ENCODE data around the gene CYP2W1. TPM values are rescaled to one million over a fixed set of nuclear protein-coding genes. Genes with fewer than 3 reads are reported as not detected.
A peak's percentile ranks its signal among the peaks of the same experiment; 100 is the strongest.

CYP2W1 gene
- total RNA-seq, 1 donor from 2014 or later = not detected

GRCh38 chr7:972110-972509 is 10.9 kb upstream of the CYP2W1 start:
- no peak for TF ChIP-seq CTCF (conservative IDR thresholded peaks at IDR 0.05; ENCODE audit: low read depth, low read length)
- no peak overlapping the region for H3K4me3 ChIP-seq (ENCODE audit: low read depth, low read length)
- DNase-seq (ENCODE audit: low read depth) = no peak

- H3K4me3 ChIP-seq (ENCODE audit: low read depth, low read length) = no peak overlapping the region
- no peak for DNase-seq (ENCODE audit: low read depth)
- TF ChIP-seq CTCF (conservative IDR thresholded peaks at IDR 0.05; ENCODE audit: low read depth, low read length) = no peak
These were observed 10.2 kb upstream of the CYP2W1 start for GRCh38 chr7:972676-973309.

- H3K4me3 ChIP-seq (ENCODE audit: low read depth, low read length) = no peak overlapping the region
- no peak for TF ChIP-seq CTCF (conservative IDR thresholded peaks at IDR 0.05; ENCODE audit: low read depth, low read length)
- DNase-seq (ENCODE audit: low read depth) = no peak
These were observed 9.7 kb upstream of the CYP2W1 start for GRCh38 chr7:973312-973711.

GRCh38 chr7:974172-974571 is 8.8 kb upstream of the CYP2W1 start:
- DNase-seq (ENCODE audit: low read depth) = no peak
- TF ChIP-seq CTCF (conservative IDR thresholded peaks at IDR 0.05; ENCODE audit: low read depth, low read length) = no peak
- peak overlapping the region; percentile 99 for H3K4me3 ChIP-seq (ENCODE audit: low read depth, low read length)

GRCh38 chr7:974820-975681 is 7.9 kb upstream of the CYP2W1 start, which contains the start of gene COX19:
COX19 (minus strand) TSS chr7:975549; CDS start chr7:975509, 40 bp downstream.
- no peak for DNase-seq (ENCODE audit: low read depth)
- peak within 1 kb of the TSS; percentile 99 for H3K4me3 ChIP-seq (ENCODE audit: low read depth, low read length)
- no peak for TF ChIP-seq CTCF (conservative IDR thresholded peaks at IDR 0.05; ENCODE audit: low read depth, low read length)

- DNase-seq (ENCODE audit: low read depth) = no peak
- no peak for TF ChIP-seq CTCF (conservative IDR thresholded peaks at IDR 0.05; ENCODE audit: low read depth, low read length)
- H3K4me3 ChIP-seq (ENCODE audit: low read depth, low read length) = peak overlapping the region; percentile 99
These were observed 7.1 kb upstream of the CYP2W1 start for GRCh38 chr7:975702-976473.

All from epithelial cell of proximal tubule (primary cell).